Ecto neural progenitor cell (in vitro differentiated cells): ENCODE measurements around the gene PLSCR1.
"Not testable (repeated sequence)": the region's sequence is repeated elsewhere in the genome, so short reads cannot be mapped to it uniquely, and the experiment has no call there.

ENCODE experiments used
- DNase-seq: peaks from one replicate; pipeline ENCODE4 v3.0.0-alpha.2; 2018; ENCODE audit warnings: low spot score

PLSCR1 gene

DNA sequence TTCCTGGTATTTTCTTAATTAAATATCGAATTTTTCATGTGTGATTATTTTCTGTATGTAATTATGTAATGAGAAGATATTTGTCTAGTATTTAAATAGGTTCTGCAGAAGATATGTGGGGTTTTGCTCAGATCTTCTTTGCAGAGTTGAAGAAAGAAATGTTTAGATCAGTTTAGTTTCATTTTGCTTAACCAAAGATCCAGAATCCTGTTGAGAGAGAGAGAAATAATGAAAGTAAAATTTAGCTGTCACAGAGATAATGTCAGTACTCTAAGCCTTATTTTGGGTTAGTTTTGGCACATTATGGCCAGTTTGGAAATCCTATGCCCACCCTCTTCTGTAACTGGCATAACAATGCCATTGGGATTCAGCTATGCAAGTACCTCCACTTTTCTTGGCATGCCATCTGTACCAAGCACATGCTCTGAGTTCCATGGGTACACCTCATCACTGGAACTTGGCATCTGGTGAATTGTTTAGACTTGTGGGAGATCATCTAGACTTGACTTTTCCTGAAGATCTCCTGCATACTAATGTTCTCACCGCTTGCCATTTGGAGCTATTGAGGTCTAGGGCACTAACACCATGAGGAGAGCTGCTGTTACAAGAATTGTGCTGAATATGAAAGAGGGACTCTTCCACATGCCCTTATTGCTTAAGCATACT lies 30.9 kb downstream of the PLSCR1 start:
- DNase-seq, result no peak

DNA sequence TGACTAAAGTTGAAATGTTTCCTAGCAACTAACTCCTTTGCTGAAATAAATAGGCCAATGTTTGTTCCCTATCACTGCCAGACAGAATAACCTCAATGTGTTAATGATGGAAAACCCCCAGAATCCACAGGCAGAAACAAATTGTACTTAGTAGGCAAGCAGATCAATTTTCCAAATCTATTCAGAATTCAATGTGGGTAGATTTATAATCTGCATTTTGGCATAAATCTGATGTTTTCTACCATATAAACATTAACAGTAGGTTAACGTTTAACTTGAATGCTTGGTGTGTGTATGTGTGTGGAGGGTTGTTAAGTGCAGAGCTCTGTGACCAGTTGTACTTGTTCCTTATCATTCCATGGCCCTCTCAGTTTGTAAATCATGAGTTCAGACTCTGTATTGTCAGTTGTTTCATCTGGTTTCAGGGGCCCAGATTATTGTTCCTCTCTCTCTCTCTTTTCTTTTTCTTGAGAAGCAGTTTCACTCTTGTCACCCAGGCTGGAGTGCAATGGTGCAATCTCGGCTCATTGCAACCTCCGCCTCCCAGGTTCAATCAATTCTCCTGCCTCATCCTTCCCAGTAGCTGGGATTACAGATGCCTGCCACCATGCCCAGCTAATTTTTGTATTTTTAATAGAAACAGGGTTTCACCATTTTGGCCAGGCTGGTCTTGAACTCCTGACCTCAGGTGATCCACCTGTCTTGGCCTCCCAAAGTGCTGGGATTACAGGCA lies 32.8 kb downstream of the PLSCR1 start:
- no peak for DNase-seq

DNA sequence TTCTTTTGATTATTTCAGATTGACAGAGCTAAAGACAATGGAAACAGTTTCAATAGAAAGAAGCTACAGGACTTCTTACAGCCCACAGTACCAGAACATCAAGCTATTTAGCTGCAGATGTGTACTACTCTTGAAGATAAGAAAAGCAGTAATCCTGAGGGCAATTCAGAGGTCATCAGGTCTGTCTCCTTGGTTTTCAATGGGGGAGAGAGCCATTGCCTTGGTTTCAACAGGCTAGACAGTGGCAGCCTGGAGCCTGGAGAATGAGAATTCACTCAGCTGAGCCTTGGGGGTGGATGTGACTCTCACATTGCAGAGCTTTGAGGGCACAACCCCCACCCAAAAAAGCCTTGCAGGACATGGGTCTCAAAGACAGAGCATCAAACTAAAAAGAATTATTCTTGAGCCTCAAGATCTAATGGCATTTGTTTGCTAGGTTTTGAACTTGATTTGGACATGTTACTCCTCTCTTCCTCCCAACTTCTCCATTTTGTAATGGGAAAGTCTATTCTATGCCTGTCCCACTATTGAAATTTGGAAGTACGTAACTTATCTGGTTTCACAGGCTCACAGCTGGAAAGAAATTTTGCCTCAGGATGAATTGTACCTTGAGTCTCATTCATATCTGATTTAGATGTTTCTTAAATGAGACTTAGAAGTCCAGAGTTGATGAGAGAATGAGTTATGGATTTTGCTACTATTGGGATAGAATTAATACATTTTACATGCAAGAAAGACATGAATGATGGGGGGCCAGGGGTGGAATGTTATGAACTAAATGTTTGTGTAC lies 36.9 kb downstream of the PLSCR1 start:
- DNase-seq, result no peak

DNA sequence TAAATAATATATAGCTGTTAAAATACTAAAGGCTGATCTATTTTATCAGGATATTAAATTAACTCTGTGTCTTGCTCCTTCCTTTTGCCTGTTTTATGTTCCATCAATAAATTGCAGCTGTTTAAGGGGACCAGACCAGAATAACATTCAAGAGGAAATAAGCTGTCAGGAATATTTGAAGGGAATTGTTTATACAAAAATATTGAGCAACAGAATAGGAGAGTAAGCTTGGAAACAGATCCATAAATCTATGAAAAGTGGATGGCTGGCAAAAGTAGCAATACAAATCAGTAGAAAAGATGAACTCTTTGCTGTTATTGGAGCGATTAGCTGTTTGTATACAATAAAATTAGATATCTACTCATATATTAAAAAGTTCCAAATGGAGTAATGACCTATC lies 38.9 kb downstream of the PLSCR1 start:
- DNase-seq, result no peak

DNA sequence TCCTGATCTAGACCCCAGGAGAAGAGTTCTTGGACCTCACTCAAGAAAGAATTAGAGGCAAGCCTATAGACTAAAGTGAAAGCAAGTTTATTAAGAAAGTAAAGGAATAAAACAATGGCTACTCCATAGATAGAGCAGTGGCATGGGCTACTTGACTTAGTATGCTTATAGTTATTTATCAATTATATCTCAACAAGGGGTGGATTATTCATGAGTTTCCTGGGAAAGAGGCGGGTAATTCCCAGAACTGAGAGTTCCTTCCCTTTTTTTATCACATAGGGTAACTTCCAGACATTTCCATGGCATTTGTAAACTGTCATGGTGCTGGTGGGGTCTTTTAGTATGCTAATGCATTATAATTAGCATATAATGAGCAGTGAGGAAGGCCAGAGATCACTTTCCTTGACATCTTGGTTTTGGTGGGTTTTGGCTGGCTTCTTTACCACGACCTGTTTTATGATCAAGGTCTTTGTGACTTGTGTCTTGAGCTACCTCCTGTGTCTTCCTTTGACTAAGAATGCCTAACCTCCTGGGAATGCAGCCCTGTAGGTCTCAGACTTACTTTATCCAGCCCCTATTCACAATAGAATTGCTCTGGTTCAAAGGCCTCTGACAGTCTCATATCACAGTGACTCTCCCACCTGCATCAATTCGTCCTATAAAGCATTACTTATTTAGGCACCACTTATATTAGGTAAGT lies 39.8 kb downstream of the PLSCR1 start:
- DNase-seq, result no peak

DNA sequence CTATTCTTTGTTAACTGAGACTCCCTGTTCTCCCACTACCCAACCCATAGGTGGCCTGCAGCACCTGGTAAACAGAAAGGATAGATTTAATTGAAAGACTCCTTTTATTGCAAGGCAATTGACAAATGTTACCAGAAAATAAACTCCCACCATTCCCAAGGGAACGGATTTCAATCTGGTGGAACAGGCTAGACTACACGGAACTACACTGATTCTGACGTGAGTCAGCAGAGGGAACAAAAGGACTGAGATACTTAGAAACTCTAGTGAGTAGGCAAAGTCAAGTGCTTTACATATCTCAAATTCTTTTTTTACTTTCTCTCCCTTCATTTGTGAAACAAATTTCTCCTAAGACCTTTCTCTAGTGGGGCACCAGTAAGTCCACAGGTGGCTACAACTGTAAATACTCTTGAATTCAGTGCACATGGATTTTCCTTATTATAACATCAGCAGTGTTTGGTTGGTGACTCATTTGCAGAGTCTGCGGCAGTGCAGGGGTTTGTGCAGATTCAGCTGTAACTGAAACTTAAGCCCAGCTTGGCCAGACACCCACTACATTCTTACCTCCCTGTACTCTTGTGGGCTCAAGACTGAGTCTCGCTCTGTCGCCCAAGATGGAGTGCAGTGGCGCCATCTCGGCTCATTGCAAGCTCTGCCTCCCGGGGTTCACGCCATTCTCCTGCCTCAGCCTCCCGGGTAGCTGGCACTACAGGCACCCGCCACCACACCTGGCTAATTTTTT lies 40.8 kb downstream of the PLSCR1 start:
- no peak for DNase-seq

DNA sequence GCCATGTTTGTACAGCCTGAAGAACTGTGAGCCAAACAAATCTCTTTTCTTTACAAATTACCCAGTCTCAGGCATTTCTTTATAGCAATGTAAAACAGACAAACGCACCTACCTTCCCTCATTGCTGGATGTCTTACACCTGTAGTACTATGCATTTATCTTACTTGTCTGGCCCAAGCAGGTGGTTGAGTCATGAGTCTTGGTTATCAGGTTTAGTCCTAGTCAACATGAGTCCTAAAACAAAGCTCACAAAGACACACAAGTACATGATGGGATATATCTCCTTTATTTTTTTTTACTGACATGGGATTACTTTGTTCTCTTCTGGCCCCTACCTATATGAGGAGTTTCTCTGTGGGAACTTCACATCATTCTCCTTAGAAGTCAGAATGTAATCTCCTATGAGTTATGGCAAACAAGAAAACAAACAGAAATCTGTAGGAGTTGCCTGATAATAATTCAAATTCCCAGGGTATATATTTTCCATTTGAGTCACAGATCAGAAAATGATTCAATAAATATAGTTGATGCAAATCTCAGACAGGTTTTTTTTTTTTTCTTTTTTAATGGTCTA lies 41.4 kb downstream of the PLSCR1 start:
- no peak for DNase-seq

DNA sequence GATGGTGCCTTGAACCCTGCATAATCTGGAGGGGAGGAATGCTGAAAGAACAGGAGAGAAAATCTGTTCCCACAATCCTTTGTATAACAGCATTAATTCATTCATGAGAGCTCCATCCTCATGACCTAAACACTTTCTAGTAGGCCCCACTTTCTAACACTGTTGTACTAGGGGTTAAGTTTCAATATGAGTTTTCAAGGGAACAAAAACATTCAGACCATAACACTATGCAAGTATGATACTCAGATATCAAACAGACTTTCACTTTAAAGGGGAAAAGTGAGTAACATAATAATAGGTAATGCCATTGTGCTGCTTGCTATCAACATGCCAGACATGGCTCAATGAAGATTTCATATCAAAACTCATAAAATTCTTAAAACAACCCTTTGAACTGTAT lies 42.7 kb downstream of the PLSCR1 start:
- no peak for DNase-seq

DNA sequence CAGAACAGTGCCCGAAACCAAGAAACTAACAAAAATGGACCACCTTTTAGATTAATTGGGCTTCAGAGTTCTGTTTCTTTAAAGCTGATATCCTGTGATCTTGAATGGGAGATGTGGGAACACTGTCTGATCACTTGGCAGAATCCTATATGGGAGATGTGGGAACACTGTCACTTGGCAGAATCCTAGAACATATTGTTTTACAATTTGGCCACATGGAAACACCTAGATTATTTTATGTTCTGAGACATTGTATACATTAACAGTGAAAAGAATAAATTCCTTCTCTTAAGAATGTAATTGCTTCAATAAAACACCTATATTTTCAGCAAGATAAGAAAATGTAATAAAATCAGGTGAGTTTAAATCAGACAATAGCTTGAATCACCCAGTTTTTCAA lies 44.7 kb downstream of the PLSCR1 start:
- no peak for DNase-seq

DNA sequence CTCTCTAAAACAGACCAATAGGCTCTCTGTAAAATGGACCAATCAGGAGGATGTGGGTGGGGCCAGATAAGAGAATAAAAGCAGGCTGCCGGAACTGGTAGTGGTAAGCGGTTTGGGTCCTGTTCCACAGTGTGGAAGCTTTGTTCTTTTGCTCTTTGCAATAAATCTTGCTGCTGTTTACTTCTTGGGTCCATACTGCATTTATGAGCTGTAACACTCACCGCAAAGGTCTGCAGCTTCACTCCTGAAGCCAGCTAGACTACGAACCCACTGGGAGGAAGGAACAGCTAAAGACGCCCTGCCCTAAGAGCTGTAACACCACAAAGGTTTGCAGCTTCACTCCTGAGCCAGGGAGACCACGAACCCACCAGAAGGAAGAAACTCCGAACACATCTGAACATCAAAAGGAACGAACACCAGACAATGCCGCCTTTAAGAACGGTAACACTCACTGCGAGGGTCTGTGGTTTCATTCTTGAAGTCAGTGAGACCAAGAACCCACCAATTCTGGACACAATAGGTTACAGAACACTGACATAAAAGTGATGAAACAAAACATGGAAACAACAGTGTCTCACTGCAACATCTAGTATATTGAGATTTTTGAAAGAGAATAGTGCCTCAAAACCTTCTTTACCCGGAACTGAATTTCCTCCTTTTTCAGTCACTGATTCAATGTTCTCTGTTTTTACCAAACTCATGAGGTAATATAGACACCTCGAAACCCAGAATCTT lies 46.2 kb downstream of the PLSCR1 start:
- no peak for DNase-seq

DNA sequence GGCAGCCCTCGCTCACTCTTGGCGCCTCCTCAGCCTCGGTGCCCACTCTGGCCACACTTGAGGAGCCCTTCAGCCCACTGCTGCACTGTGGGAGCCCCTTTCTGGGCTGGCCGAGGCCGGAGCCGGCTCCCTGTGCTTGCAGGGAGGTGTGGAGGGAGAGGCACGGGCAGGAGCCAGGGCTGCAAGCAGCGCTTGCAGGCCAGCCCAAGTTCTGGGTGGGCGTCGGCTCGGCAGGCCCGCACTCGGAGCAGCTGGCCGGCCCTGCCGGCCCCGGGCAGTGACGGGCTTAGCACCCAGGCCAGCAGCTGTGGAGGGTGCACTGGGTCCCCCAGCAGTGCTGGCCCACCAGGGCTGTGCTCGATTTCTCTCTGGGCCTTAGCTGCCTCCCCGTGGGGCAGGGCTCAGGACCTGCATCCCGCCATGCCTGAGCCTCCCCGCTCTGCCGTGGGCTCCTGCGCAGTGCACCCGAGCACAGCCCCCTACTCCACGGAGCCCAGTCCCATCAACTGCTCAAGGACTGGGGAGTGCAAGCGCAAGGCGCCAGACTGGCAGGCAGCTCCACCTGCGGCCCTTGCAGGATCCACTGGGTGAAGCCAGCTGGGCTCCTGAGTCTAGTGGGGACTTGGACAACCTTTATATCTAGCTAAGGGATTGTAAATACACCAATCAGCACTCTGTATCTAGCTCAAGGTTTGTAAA lies 47.1 kb downstream of the PLSCR1 start:
- DNase-seq, result not testable (repeated sequence)

DNA sequence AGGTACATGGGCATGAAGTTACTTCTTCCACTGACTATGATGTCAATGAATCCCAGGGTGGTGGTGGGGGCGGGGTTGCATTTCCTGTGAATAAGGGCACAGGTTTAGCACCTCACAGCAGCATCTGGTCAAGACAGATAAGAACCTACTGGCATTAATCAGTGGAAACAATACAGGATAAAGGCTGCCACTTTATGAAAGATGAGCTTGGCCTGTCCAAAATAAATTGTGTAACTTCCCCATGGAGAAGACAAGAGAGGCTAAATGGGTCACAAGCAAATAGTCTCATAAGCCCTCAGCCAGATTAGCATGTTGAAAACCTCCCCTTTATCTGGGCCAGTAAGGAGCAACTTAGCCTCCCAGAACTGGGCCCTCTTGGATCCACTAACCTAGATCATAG lies 47.7 kb downstream of the PLSCR1 start:
- no peak for DNase-seq

DNA sequence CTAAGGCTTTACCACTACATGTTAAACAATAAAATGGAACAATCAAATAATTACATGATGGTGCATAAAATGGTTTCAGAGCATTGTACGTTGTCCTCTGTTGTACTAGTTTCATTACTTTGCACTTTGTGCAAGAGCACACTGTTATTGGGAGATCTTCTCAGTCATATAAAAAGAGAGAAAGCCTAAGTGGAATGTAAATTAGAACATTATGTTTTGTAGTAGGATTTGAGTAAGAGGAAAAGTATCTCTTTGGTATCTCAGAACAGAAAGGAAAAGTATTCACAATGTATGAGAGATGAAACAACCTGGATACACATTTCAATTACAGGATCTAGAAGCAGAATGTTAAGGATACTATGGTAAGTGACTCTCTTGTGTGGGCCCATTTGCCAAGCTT lies 48.2 kb downstream of the PLSCR1 start:
- DNase-seq, result no peak

DNA sequence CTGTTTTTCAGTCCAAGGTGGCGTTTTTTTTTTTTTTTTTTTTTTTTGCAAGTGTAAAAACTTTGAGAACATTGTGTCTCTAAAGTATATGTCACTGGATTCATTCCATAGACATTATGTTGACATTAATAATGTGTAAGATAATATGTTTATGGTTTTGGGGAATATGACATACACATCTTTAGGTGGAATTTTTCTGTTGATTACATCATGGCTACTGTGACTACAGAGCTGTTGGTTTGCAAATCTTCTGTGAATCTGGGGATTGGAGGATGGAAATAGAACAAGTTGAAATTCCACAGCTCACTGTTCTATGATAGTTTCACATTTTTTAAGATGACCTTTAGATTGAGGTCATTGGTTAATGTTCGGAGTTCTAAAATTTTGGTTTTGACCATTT lies 50.6 kb downstream of the PLSCR1 start:
- DNase-seq, result no peak

DNA sequence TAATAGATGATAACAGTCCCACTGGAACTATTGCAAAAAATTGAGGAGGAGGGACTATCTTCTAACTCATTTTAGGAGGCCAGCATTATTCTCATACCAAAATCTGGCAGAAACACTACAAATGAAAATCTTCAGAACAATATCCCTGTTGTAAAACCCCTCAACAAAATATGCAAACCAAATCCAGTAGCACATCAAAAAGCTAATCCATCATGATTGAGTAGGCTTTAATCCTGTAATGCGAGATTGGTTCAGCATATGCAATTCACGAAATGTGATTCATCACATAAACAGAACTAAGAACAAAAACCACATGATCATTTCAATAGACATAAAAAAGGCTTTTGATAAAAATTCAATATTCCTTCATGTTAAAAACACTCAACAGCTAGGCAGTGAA lies 51.2 kb downstream of the PLSCR1 start:
- DNase-seq, result no peak

DNA sequence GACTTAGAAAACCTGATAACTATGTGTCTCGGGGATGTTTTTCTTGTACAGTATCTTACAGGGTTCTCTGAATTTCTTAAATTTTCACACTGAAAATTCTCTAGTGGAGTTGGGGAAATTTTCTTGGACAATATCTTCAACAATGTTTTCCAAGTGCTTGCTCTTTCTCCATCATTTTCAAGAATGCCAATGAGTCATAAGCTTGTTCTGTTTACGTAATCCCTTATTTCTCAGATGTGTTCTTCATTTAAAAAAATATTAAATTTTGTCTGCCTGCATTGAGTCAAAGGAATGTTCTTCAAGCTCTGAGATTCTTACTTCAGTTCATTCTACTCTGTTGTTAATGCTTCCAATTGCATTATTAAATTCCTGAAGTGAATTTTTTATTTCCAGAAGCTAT lies 53.1 kb downstream of the PLSCR1 start:
- DNase-seq, result no peak

DNA sequence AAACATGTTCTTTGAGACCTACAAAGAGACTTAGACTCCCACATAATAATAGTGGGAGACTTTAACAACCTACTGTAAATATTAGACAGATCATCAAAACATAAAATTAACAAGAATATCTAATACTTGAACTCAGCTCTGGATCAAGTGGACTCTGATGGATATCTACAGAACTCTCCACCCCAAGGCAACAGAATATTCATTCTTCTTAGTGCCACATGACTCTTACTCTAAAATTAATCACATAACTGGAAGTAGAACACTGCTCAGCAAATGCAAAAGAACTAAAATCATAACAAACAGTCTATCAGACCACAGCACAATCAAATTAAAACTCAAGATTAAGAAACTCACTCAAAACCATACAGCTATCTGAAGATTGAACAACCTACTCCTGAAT lies 59.1 kb downstream of the PLSCR1 start:
- no peak for DNase-seq

DNA sequence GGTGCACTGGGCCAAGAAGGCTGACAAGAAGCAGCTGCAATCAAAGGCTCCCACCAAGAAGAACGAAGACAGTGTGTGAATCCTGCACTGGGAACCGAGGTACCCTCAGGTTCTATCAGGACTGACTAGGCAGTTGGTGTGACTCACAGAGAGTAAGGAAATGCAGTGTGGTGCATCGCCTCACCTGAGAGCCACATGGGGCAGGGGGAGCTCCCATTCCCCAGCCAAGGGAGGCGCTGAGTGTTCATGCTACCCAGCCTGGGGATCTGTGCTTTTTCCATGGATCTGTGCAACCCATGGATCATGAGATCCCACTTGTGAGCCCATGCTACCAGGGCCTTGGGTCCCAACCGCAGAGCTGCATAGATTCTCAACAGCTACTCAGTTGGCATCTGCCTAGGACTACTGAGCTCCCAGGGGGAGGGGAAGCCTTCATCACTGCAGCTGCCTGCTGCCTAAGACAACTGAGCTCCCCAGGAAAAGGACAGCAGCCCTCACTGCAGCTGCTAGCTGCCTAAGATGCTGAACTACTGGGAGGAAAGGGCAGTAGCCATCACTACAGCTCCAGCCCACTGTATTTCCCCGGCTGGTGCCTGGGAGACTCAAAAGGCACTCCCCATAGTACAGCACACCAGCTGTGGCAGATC lies 68.2 kb downstream of the PLSCR1 start:
- no peak for DNase-seq

DNA sequence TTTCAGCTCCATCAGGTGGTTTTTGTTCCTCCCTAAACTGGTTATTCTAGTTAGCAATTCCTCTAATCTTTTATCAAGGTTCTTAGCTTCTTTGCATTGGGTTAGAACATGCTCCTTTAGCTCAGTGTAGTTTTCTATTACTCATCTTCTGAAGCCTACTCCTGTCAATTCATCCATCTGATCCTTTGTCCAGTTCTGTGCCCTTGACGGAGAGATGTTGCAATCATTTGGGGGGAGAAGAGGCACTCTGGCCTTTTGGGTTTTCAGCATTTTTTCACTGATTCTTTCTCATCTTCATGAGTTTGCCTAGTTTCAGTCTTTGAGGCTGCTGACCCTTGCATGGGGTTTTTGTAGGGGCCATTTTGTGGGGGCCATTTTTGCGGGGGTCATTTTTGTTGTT lies 69.4 kb downstream of the PLSCR1 start:
- DNase-seq, result not testable (repeated sequence)

DNA sequence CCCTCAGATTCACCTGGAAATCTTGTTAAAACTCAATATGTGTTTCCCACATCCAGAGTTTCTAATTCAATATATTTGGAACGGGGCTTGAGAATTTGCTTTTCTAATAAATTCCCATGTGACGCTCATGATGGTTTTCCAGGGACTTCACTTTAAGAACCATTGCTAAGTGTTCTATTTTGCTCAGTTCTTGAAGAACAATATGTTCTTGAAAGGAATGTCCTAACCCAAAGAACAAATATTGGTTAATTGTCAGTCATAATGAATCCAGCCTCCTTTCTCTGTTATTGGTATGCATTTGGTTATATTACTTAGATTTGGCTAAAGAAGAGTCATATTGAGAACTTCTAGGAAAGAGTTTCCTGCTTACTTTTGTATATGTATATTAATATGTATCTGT lies 70.7 kb downstream of the PLSCR1 start:
- no peak for DNase-seq
